ENCODE data around the gene CSTPP1.
"Not testable (repeated sequence)": the region's sequence is repeated elsewhere in the genome, so short reads cannot be mapped to it uniquely, and the experiment has no call there.

Gene CSTPP1

GRCh38 chr11:46918788-46919513, 17.6 kb upstream of the CSTPP1 start:
- DNase-seq (ENCODE audit: low spot score), result no peak
- no peak for TF ChIP-seq CTCF (IDR thresholded peaks at IDR 0.05; ENCODE audit: extremely low read depth, missing control alignments)

- no peak for TF ChIP-seq CTCF (IDR thresholded peaks at IDR 0.05; ENCODE audit: extremely low read depth, missing control alignments)
- no peak for DNase-seq (ENCODE audit: low spot score)
These were observed 15.8 kb upstream of the CSTPP1 start for GRCh38 chr11:46920755-46921154.

GRCh38 chr11:46927928-46928327, 8.6 kb upstream of the CSTPP1 start:
- not testable (repeated sequence) for DNase-seq (ENCODE audit: low spot score)

GRCh38 chr11:46928701-46929100, 7.9 kb upstream of the CSTPP1 start:
- DNase-seq (ENCODE audit: low spot score), result not testable (repeated sequence)

GRCh38 chr11:46930089-46930488, 6.5 kb upstream of the CSTPP1 start:
- no peak for DNase-seq (ENCODE audit: low spot score)
- no peak for TF ChIP-seq CTCF (IDR thresholded peaks at IDR 0.05; ENCODE audit: extremely low read depth, missing control alignments)

- DNase-seq (ENCODE audit: low spot score), result no peak
- TF ChIP-seq CTCF (IDR thresholded peaks at IDR 0.05; ENCODE audit: extremely low read depth, missing control alignments), result no peak
These were observed 5.6 kb downstream of the CSTPP1 start for GRCh38 chr11:46942172-46942571.

GRCh38 chr11:46944356-46945075, 8.0 kb downstream of the CSTPP1 start:
- DNase-seq (ENCODE audit: low spot score), result no peak
- TF ChIP-seq CTCF (IDR thresholded peaks at IDR 0.05; ENCODE audit: extremely low read depth, missing control alignments), result no peak

GRCh38 chr11:46947399-46948077, 11.0 kb downstream of the CSTPP1 start:
- DNase-seq (ENCODE audit: low spot score), result no peak
- no peak for TF ChIP-seq CTCF (IDR thresholded peaks at IDR 0.05; ENCODE audit: extremely low read depth, missing control alignments)
